ENCODE results near the gene PRR5L. TPM values are rescaled to one million over a fixed set of nuclear protein-coding genes. Genes with fewer than 3 reads are reported as not detected.

PRR5L gene
- total RNA-seq, 1 donor from 2014 or later, result 6.7 TPM

DNA sequence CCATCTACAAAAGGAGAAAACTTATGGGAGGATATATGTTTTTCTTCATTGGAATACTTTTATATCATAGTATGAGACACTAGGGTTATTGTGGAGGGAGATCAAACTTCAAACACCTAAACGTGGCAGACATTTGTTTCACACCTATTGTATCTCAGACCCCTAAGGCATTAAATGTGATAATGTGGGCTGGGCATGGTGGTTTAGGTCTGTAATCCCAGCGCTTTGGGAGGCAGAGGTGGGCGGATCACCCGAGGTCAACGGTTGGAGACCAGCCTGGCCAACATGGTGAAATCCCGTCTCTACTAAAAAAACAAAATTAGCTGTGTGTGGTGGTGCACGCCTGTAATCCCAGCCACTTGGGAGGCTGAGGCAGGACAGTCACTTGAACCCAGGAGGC is 75.5 kb downstream of the PRR5L start:
- Mint-ChIP-seq H3K4me1 (peaks cover 25% of the 10 kb centered on the region), H3K27ac (no peak overlapping the region), H3K27me3 (ENCODE audit: low read depth) (peaks cover 6% of the 10 kb centered on the region)

DNA sequence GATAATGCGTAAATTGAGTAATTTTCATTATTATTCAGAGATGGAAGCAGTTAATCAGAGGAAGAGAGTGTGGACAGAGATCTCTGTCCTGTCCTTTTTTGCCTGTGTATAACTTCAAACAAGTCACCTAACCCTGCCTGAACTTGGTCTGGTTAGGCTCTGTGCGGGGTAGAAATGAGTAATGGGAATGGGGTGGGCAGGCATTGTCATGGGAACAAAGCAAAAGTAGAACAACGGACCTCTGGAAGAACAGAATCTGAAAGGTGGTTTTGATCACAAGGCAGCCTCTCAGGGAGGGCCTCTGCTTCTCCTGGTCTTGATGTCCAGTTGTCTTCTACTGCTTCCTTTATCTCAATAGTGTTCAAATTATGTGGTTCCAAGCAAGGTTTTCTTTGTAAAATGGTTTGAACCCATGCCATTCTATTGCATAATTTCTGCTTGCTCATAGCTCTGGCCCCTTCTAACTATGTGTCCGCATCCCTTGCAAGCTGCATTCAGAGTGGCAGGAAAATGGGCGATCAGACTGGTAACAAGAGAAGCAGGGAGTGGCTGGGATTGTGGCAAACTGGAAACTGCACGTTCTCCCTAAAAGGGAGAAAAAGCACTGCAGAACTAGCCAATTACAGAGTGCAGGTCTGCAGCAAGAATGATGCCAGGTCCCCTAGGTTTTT is 76.1 kb downstream of the PRR5L start:
- no peak overlapping the region for H3K4me3 Mint-ChIP-seq
- H3K36me3 Mint-ChIP-seq, result no peaks in the 10 kb centered on the region
- no peaks in the 10 kb centered on the region for H3K9me3 Mint-ChIP-seq
- peaks cover 28% of the 10 kb centered on the region for H3K4me1 Mint-ChIP-seq
- TF ChIP-seq, protein P1, sequence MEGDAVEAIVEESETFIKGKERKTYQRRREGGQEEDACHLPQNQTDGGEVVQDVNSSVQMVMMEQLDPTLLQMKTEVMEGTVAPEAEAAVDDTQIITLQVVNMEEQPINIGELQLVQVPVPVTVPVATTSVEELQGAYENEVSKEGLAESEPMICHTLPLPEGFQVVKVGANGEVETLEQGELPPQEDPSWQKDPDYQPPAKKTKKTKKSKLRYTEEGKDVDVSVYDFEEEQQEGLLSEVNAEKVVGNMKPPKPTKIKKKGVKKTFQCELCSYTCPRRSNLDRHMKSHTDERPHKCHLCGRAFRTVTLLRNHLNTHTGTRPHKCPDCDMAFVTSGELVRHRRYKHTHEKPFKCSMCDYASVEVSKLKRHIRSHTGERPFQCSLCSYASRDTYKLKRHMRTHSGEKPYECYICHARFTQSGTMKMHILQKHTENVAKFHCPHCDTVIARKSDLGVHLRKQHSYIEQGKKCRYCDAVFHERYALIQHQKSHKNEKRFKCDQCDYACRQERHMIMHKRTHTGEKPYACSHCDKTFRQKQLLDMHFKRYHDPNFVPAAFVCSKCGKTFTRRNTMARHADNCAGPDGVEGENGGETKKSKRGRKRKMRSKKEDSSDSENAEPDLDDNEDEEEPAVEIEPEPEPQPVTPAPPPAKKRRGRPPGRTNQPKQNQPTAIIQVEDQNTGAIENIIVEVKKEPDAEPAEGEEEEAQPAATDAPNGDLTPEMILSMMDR (IDR thresholded peaks at IDR 0.05; ENCODE audit: unreplicated experiment), result no peak
- H3K27me3 Mint-ChIP-seq (ENCODE audit: low read depth), result peaks cover 9% of the 10 kb centered on the region
- DNase-seq (ENCODE audit: low spot score in 2 of 2, unreplicated experiment in 2 of 2), result no peak
- no peak overlapping the region for H3K27ac Mint-ChIP-seq

More for the DNA sequence above, 75.5 kb downstream of the PRR5L start:
- TF ChIP-seq, protein P1 (IDR thresholded peaks at IDR 0.05; ENCODE audit: unreplicated experiment), result no peak
- H3K4me3 Mint-ChIP-seq, result no peak overlapping the region
- no peaks in the 10 kb centered on the region for H3K36me3 Mint-ChIP-seq
- DNase-seq (ENCODE audit: low spot score in 2 of 2, unreplicated experiment in 2 of 2), result no peak
- no peaks in the 10 kb centered on the region for H3K9me3 Mint-ChIP-seq

DNA sequence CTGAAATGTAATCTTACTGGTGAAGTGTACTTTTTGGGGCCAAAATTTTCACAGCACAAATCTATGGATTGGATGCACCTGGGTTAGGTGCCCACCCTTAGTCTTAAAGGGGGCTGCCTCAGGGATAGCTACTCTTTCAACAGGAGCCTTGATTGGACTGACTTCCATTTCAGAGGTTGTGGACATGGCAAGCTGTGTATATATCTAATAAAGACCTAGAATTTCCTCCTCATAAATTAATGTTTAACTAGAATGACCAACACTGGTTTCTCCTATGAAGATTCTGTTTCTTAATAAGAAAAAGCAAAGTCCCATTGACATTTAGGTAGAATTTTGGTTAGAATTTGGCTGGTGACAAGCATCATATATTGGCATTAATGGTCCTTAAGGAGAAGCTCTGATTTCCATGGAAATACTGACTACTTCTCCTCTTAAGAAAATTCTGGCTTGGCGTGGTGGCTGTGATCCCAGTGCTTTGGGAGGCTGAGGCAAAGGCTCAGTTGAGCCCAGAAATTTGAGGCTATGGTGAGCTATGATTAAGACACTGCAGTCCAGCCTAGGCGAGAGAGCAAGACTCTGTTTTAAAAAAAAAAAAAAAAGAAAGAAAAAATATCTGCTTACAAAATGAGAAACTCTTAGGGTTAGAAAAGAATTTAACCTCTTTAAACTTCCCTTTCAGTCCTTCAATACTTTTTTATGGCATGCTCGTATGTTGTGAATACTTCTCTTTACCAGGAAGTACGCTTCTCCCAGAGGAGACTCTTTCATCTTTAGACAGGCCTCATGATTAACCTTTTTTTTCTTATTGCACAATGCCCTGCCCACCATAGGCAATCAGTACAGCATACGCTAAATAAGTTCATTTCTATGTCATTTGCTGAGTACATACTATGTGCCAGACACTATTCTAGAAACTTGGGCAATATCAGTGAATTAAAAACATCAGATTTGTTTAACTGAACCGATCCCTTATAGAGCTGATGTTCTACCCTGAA is 77.2 kb downstream of the PRR5L start:
- Mint-ChIP-seq H3K27me3 (ENCODE audit: low read depth) (peaks cover 18% of the 10 kb centered on the region), H3K9me3 (no peaks in the 10 kb centered on the region), H3K4me3 (no peak overlapping the region), H3K4me1 (peaks cover 29% of the 10 kb centered on the region), H3K27ac (no peak overlapping the region), H3K36me3 (no peaks in the 10 kb centered on the region)
- DNase-seq (ENCODE audit: low spot score in 2 of 2, unreplicated experiment in 2 of 2), result no peak
- TF ChIP-seq, protein P1 (IDR thresholded peaks at IDR 0.05; ENCODE audit: unreplicated experiment), result no peak

DNA sequence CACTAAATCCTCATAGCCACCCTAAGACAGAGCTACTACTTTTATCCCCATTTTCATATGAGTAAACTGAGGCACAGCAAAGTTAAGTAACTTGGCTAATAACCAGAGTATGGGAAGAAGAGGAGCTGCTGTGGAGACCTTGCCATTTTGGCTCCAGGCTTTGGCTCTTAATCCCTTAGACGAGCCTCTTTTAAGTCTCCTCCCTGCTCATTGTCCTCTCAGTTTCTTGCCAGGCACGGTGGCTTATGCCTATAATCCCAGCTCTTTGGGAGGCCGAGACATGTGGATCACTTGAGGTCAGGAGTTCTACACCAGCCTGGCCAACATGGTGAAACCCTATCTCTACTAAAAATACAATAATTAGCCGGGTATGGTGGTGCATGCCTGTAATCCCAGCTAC is 78.6 kb downstream of the PRR5L start:
- H3K4me1 Mint-ChIP-seq, result peaks cover 27% of the 10 kb centered on the region
- H3K27me3 Mint-ChIP-seq (ENCODE audit: low read depth), result peaks cover 31% of the 10 kb centered on the region
- no peak overlapping the region for H3K4me3 Mint-ChIP-seq
- TF ChIP-seq, protein P1 (IDR thresholded peaks at IDR 0.05; ENCODE audit: unreplicated experiment), result no peak
- H3K9me3 Mint-ChIP-seq, result no peaks in the 10 kb centered on the region
- no peak overlapping the region for H3K27ac Mint-ChIP-seq
- DNase-seq (ENCODE audit: low spot score in 2 of 2, unreplicated experiment in 2 of 2), result no peak
- H3K36me3 Mint-ChIP-seq, result no peaks in the 10 kb centered on the region

DNA sequence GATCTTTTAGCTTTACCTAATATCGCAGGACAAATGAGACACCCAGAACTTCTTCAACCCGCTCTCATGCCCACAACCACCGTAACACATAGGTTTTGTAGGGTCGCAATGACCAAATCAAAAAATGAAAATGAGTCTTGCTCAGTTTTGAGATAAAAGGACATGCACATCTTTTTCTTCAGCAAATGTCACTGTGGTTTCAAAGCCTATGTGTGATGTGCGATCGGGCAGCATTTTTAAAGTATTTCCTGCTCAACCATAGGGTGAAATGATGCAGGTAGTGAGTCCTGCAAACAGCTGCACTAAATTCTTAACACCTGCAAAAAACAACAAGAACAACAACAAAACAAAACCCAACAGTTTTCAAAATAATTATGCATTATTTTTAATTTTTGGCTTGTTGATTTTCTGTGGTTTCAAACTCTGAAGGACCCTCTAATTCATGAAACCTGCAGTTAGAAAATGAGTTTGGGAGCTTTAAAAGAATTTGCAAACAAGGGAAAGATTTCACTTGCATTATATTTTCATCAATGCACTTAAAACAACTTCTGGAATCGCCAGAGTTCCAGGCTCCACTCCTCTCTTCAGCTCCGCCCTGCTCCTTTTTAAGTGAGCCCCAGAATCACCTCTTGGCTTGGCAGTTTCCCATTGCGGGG is 79.4 kb downstream of the PRR5L start:
- Mint-ChIP-seq H3K27me3 (ENCODE audit: low read depth) (peaks cover 31% of the 10 kb centered on the region), H3K9me3 (no peaks in the 10 kb centered on the region), H3K4me1 (peaks cover 28% of the 10 kb centered on the region), H3K27ac (no peak overlapping the region), H3K36me3 (no peaks in the 10 kb centered on the region), H3K4me3 (peak overlapping the region; percentile 84)
- DNase-seq (ENCODE audit: low spot score in 2 of 2, unreplicated experiment in 2 of 2), result no peak
- TF ChIP-seq, protein P1 (IDR thresholded peaks at IDR 0.05; ENCODE audit: unreplicated experiment), result no peak

Measured in mesothelial cell of epicardium (in vitro differentiated cells).